Measurements from ENCODE around the gene ZC3H7B. TPM values are rescaled to one million over a fixed set of nuclear protein-coding genes. Genes with fewer than 3 reads are reported as not detected.

The ZC3H7B gene
- total and polyA plus RNA-seq, 7 experiments from 2014 or later, result 1.7 to 65.9 (median 39.6) TPM

DNA sequence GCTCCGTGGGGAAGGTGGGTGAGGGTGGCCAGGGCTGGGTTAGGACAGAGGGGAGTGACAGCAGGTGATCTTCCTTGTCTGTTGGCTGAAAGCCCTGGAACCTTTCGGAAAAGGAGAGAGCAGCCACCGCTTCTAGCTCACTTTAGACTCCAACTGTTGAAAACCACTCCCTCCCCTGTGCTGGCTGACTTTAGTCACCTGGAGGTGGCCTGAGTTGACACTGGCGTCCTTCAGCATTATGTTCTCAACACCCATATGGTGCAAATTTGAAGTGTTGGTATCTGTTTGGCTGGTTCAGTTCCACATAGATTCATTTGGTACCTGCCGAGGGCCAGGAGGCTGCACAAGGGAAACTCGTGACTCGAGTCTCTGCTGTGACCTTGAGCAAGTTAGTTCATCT, 28.8 kb downstream of the ZC3H7B start:
- H3K4me3 Mint-ChIP-seq, result no peak overlapping the region
- Histone ChIP-seq H3K27ac (ENCODE audit: low read depth, low read length) (no peak overlapping the region), H3K27me3 (ENCODE audit: control insufficient read depth in 2 of 2, insufficient read depth in 2 of 2, low read length in 2 of 2) (no peaks in the 10 kb centered on the region), H3K4me1 (ENCODE audit: control insufficient read depth in 2 of 2, insufficient read depth in 2 of 2, low read length in 2 of 2) (no peaks in the 10 kb centered on the region), H3K4me3 (ENCODE audit: low read length) (no peak overlapping the region), H3K36me3 (ENCODE audit: control insufficient read depth in 2 of 3, insufficient read depth in 3 of 3, low read length in 3 of 3) (peaks cover 12 to 81% (median 17%) of the 10 kb centered on the region in 3 experiments), H3K9me3 (ENCODE audit: control insufficient read depth in 2 of 3, low read length in 3 of 3) (no peaks in the 10 kb centered on the region)
- peaks cover 0 to 12% (median 6%) of the 10 kb centered on the region in 7 donors for H3K4me1 Mint-ChIP-seq
- H3K27ac Mint-ChIP-seq, result no peak overlapping the region
- POLR2A ChIA-PET, result no interaction called here
- ATAC-seq (no peak), DNase-seq (no peak)
- H3K27me3 Mint-ChIP-seq, result no peaks in the 10 kb centered on the region
- intact Hi-C loops (cut with micrococcal nuclease), result no loop called here
- CTCF ChIA-PET, result no interaction called here
- H3K36me3 Mint-ChIP-seq, result peaks cover 4 to 30% (median 8%) of the 10 kb centered on the region in 5 donors
- H3K9me3 Mint-ChIP-seq, result no peaks in the 10 kb centered on the region

GRCh38 chr22:41332217-41332939, 31.1 kb downstream of the ZC3H7B start:
- H3K36me3 ChIP-seq (ENCODE audit: control insufficient read depth in 2 of 3, insufficient read depth in 3 of 3, low read length in 3 of 3), result peaks cover 0 to 66% (median 5%) of the 10 kb centered on the region in 3 experiments
- Mint-ChIP-seq H3K9me3 (no peaks in the 10 kb centered on the region), H3K27me3 (no peaks in the 10 kb centered on the region), H3K4me3 (no peak overlapping the region), H3K36me3 (peaks cover under 1 to 20% (median 4%) of the 10 kb centered on the region in 5 donors), H3K4me1 (peaks cover 8 to 26% (median 14%) of the 10 kb centered on the region in 7 donors), H3K27ac (no peak overlapping the region)
- DNase-seq (no peak), ATAC-seq (no peak)
- CTCF ChIA-PET, result no interaction called here
- POLR2A ChIA-PET, result no interaction called here
- H3K4me3 ChIP-seq (ENCODE audit: low read length), result no peak overlapping the region
- H3K4me1 ChIP-seq (ENCODE audit: control insufficient read depth in 2 of 2, insufficient read depth in 2 of 2, low read length in 2 of 2), result no peaks in the 10 kb centered on the region
- no peaks in the 10 kb centered on the region for H3K27me3 ChIP-seq (ENCODE audit: control insufficient read depth in 2 of 2, insufficient read depth in 2 of 2, low read length in 2 of 2)
- H3K9me3 ChIP-seq (ENCODE audit: control insufficient read depth in 2 of 3, low read length in 3 of 3), result no peaks in the 10 kb centered on the region
- H3K27ac ChIP-seq (ENCODE audit: low read depth, low read length), result no peak overlapping the region
- intact Hi-C loops (cut with micrococcal nuclease), result no loop called here

DNA sequence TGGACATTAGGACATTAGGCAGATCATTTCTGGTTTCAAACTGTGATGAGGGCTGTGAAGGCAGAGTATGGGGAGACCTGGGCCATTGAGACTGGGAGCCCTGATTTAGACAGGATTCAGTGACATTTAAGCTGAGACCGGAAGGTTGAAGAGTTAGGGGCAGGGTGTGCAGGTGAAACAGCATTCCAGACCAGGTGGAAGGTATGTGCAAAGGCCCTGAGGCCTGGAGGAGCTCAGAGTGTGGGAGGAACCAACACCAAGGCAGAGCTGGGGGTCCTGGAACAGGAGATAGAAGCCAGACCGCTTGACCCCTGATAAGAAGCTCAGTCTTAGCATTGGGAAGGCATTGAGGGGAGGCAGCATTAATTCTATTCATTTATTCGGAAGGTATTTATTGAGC, 32.5 kb downstream of the ZC3H7B start:
- Histone ChIP-seq H3K4me3 (ENCODE audit: low read length) (no peak overlapping the region), H3K27me3 (ENCODE audit: control insufficient read depth in 2 of 2, insufficient read depth in 2 of 2, low read length in 2 of 2) (no peaks in the 10 kb centered on the region), H3K36me3 (ENCODE audit: control insufficient read depth in 2 of 3, insufficient read depth in 3 of 3, low read length in 3 of 3) (peaks cover 0 to 62% (median 9%) of the 10 kb centered on the region in 3 experiments), H3K27ac (ENCODE audit: low read depth, low read length) (no peak overlapping the region), H3K9me3 (ENCODE audit: control insufficient read depth in 2 of 3, low read length in 3 of 3) (no peaks in the 10 kb centered on the region), H3K4me1 (ENCODE audit: control insufficient read depth in 2 of 2, insufficient read depth in 2 of 2, low read length in 2 of 2) (no peaks in the 10 kb centered on the region)
- Mint-ChIP-seq H3K36me3 (peaks cover 0 to 19% (median 4%) of the 10 kb centered on the region in 5 donors), H3K4me1 (peaks cover 8 to 26% (median 14%) of the 10 kb centered on the region in 7 donors), H3K27ac (peak overlapping the region in 5 of 9 donors; percentile 13 to 63 (median 47)), H3K27me3 (no peaks in the 10 kb centered on the region), H3K4me3 (no peak overlapping the region), H3K9me3 (no peaks in the 10 kb centered on the region)
- DNase-seq (no peak), ATAC-seq (no peak)
- intact Hi-C loops (cut with micrococcal nuclease), result no loop called here
- ChIA-PET CTCF (no interaction called here), POLR2A (interaction anchor here (0.7 to 0.9 kb wide), 2 partner anchors 47 to 354 kb away, joined by 3 read pairs; partner anchors contain the start of gene SNU13)

GRCh38 chr22:41334215-41334614, 32.9 kb downstream of the ZC3H7B start:
- CTCF ChIA-PET, result no interaction called here
- Mint-ChIP-seq H3K36me3 (peaks cover 0 to 19% (median 4%) of the 10 kb centered on the region in 5 donors), H3K4me1 (peaks cover 8 to 26% (median 14%) of the 10 kb centered on the region in 7 donors), H3K27me3 (no peaks in the 10 kb centered on the region), H3K9me3 (no peaks in the 10 kb centered on the region), H3K27ac (peak overlapping the region in 1 of 9 donors; percentile 13), H3K4me3 (no peak overlapping the region)
- intact Hi-C loops (cut with micrococcal nuclease), result no loop called here
- Histone ChIP-seq H3K27me3 (ENCODE audit: control insufficient read depth in 2 of 2, insufficient read depth in 2 of 2, low read length in 2 of 2) (no peaks in the 10 kb centered on the region), H3K4me1 (ENCODE audit: control insufficient read depth in 2 of 2, insufficient read depth in 2 of 2, low read length in 2 of 2) (no peaks in the 10 kb centered on the region), H3K36me3 (ENCODE audit: control insufficient read depth in 2 of 3, insufficient read depth in 3 of 3, low read length in 3 of 3) (peaks cover 0 to 66% (median 9%) of the 10 kb centered on the region in 3 experiments), H3K9me3 (ENCODE audit: control insufficient read depth in 2 of 3, low read length in 3 of 3) (no peaks in the 10 kb centered on the region), H3K27ac (ENCODE audit: low read depth, low read length) (no peak overlapping the region), H3K4me3 (ENCODE audit: low read length) (no peak overlapping the region)
- ATAC-seq, result no peak
- no peak for DNase-seq
- POLR2A ChIA-PET, result interaction anchor here (0.9 kb wide), 1 partner anchor 47 kb away, joined by 3 read pairs; no protein-coding TSS in a partner anchor

GRCh38 chr22:41334951-41335635, 33.8 kb downstream of the ZC3H7B start:
- peak overlapping the region in 2 of 10 donors; percentile 49 to 52 for H3K4me3 Mint-ChIP-seq
- DNase-seq (no peak), ATAC-seq (no peak)
- Histone ChIP-seq H3K27ac (ENCODE audit: low read depth, low read length) (no peak overlapping the region), H3K4me3 (ENCODE audit: low read length) (no peak overlapping the region), H3K4me1 (ENCODE audit: control insufficient read depth in 2 of 2, insufficient read depth in 2 of 2, low read length in 2 of 2) (no peaks in the 10 kb centered on the region), H3K9me3 (ENCODE audit: control insufficient read depth in 2 of 3, low read length in 3 of 3) (no peaks in the 10 kb centered on the region), H3K36me3 (ENCODE audit: control insufficient read depth in 2 of 3, insufficient read depth in 3 of 3, low read length in 3 of 3) (peaks cover 0 to 69% (median 7%) of the 10 kb centered on the region in 3 experiments), H3K27me3 (ENCODE audit: control insufficient read depth in 2 of 2, insufficient read depth in 2 of 2, low read length in 2 of 2) (no peaks in the 10 kb centered on the region)
- H3K36me3 Mint-ChIP-seq, result peaks cover 0 to 19% (median 4%) of the 10 kb centered on the region in 5 donors
- H3K9me3 Mint-ChIP-seq, result no peaks in the 10 kb centered on the region
- ChIA-PET CTCF (no interaction called here), POLR2A (no interaction called here)
- peaks cover 8 to 26% (median 14%) of the 10 kb centered on the region in 7 donors for H3K4me1 Mint-ChIP-seq
- peak overlapping the region in 4 of 9 donors; percentile 17 to 87 (median 78) for H3K27ac Mint-ChIP-seq
- intact Hi-C loops (cut with micrococcal nuclease), result no loop called here
- no peaks in the 10 kb centered on the region for H3K27me3 Mint-ChIP-seq

DNA sequence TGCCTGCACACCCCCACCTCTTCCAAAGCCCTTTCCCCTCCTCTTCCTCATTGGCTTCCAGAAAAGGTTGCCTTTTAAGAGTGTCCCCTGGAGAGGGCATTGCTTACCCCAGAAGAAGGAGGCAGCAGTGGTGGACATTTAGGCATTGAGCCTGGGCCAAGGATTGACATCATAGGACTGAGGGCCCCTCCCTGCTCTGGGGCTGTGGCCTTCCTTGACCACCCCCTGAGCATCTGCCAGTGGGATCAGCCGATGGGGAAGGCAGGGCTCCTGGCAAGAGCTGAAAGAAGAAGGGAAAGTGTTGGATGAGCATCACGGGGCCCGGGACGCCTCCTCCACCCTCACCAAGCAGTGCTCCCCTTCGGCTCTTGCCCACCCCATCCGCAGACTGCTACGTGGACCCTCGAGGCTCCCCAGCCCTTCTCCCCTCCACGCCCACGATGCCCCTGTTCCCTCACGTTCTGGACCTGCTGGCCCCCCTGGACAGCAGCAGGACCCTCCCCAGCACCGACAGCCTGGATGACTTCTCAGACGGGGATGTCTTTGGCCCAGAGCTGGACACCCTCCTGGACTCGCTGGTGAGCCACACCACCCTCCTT, 37.4 kb downstream of the ZC3H7B start:
- H3K36me3 Mint-ChIP-seq, result peaks cover 0 to 16% (median 0%) of the 10 kb centered on the region in 5 donors
- H3K27ac ChIP-seq (ENCODE audit: low read depth, low read length), result no peak overlapping the region
- H3K36me3 ChIP-seq (ENCODE audit: control insufficient read depth in 2 of 3, insufficient read depth in 3 of 3, low read length in 3 of 3), result peaks cover 0 to 74% (median 17%) of the 10 kb centered on the region in 3 experiments
- H3K4me3 Mint-ChIP-seq, result no peak overlapping the region
- intact Hi-C loops (cut with micrococcal nuclease), result no loop called here
- CTCF ChIA-PET, result no interaction called here
- no peaks in the 10 kb centered on the region for H3K9me3 ChIP-seq (ENCODE audit: control insufficient read depth in 2 of 3, low read length in 3 of 3)
- peaks cover 4 to 23% (median 14%) of the 10 kb centered on the region in 7 donors for H3K4me1 Mint-ChIP-seq
- ATAC-seq (no peak), DNase-seq (no peak)
- H3K27me3 Mint-ChIP-seq, result no peaks in the 10 kb centered on the region
- H3K27me3 ChIP-seq (ENCODE audit: control insufficient read depth in 2 of 2, insufficient read depth in 2 of 2, low read length in 2 of 2), result no peaks in the 10 kb centered on the region
- H3K4me3 ChIP-seq (ENCODE audit: low read length), result no peak overlapping the region
- no peak overlapping the region for H3K27ac Mint-ChIP-seq
- no peaks in the 10 kb centered on the region for H3K9me3 Mint-ChIP-seq
- H3K4me1 ChIP-seq (ENCODE audit: control insufficient read depth in 2 of 2, insufficient read depth in 2 of 2, low read length in 2 of 2), result no peaks in the 10 kb centered on the region
- POLR2A ChIA-PET, result interaction anchor here (0.6 kb wide), 1 partner anchor 538 kb away, joined by 3 read pairs; no protein-coding TSS in a partner anchor
